Neutrophil (primary cell): Measurements from ENCODE around the gene HADH.

Experiments used
- H3K27ac ChIP-seq: fragments of 200-600 bp; sonication (generic); 2 replicates; pipeline ENCODE4 v1.5.1; 2016; ENCODE audit warnings: mild to moderate bottlenecking, moderate library complexity
- H3K27me3 ChIP-seq: fragments of 200-600 bp; sonication (generic); 2 replicates; pipeline ENCODE4 v1.6.0; 2016; ENCODE audit warnings: mild to moderate bottlenecking
- H3K36me3 ChIP-seq: fragments of 200-600 bp; sonication (generic); 2 replicates; pipeline ENCODE4 v1.5.1; 2017
- H3K4me1 ChIP-seq, 2 experiments: fragments of 200-600 bp in 1 of 2; sonication (generic) in 1 of 2; 1 replicate in 1 of 2; 2 replicates in 1 of 2; pipeline versions ENCODE4 v1.5.1 to v1.6.1; 2013 to 2016; ENCODE audit warnings: low read depth in 1 of 2, low read length in 1 of 2, mild to moderate bottlenecking in 1 of 2, moderate library complexity in 1 of 2; ENCODE audit not compliant: control insufficient read depth in 1 of 2, insufficient read depth in 1 of 2
- H3K4me3 ChIP-seq, 2 experiments: fragments of 200-600 bp in 1 of 2; sonication (generic) in 1 of 2; 1 replicate in 1 of 2; 2 replicates in 1 of 2; pipeline ENCODE4 v1.5.1; 2013 to 2016; ENCODE audit warnings: low read depth in 1 of 2, low read length in 1 of 2, mild to moderate bottlenecking in 1 of 2, moderate library complexity in 1 of 2
- H3K9me3 ChIP-seq: fragments of 200-600 bp; sonication (generic); 2 replicates; pipeline ENCODE4 v1.5.1; 2016
- TF ChIP-seq, protein P1 (sequence below): fragments of 200-600 bp; sonication (generic); IDR thresholded peaks from 2 replicates; pipeline ENCODE4 v1.5.1; 2016; ENCODE audit warnings: antibody characterized with exemption

The HADH gene

DNA sequence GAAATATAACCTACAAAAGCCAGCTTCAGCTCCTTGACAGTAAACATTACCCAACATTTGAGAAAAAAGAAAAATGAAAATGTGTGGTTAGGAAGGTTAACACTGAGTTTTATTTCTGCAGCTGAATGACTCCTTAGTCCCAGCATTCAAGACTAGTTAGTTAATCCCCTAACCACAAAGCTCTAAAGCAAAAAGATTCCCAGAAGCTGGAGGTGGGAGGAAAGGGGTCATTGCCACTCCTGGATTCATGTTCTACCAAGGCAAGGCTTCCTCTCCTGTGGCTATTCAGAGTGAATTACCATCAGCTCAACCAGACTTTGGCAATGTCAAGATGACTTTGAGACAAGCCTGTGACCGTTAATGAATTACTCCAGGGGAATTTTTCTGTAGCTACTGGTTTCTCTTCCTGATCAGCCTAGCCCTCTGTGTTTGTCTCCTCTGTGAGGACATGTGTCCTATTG lies 63.6 kb downstream of the HADH start:
- H3K4me1 ChIP-seq = no peaks in the 10 kb centered on the region
- no peaks in the 10 kb centered on the region for H3K9me3 ChIP-seq
- H3K27ac ChIP-seq = no peak overlapping the region
- no peaks in the 10 kb centered on the region for H3K36me3 ChIP-seq
- TF ChIP-seq, protein P1, sequence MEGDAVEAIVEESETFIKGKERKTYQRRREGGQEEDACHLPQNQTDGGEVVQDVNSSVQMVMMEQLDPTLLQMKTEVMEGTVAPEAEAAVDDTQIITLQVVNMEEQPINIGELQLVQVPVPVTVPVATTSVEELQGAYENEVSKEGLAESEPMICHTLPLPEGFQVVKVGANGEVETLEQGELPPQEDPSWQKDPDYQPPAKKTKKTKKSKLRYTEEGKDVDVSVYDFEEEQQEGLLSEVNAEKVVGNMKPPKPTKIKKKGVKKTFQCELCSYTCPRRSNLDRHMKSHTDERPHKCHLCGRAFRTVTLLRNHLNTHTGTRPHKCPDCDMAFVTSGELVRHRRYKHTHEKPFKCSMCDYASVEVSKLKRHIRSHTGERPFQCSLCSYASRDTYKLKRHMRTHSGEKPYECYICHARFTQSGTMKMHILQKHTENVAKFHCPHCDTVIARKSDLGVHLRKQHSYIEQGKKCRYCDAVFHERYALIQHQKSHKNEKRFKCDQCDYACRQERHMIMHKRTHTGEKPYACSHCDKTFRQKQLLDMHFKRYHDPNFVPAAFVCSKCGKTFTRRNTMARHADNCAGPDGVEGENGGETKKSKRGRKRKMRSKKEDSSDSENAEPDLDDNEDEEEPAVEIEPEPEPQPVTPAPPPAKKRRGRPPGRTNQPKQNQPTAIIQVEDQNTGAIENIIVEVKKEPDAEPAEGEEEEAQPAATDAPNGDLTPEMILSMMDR = no peak
- H3K27me3 ChIP-seq = peaks cover 9% of the 10 kb centered on the region
- H3K4me3 ChIP-seq = no peak overlapping the region

DNA sequence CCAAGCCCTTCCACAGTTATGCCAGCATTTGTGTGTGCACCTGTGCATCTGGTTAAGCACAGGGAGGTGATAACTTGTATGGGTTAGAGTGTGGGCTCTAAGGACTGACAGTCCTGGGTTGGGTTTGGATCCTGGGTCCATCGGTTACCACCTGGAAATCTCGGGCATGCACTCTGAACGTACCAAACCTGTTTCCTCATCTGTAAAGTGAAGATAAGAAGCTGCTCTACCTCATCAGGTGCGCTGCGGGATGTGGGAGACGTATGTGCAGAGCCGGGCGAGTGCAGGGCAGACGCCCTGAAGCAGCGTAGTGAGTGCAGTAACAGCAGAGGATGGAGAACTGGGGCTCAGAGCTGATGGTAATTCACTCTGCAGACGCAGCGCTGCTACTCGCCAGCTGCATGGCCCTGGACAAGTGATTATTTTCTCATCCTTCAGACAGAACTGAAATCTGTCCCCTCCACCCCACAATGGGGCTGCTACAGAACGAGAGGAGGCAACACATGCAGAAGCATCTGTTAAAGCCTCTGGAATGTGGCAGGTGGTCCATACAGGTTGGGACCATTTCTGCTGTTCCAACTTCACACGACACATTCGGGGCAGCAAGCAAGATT lies 64.4 kb downstream of the HADH start:
- H3K4me1 ChIP-seq = no peaks in the 10 kb centered on the region
- no peak overlapping the region for H3K4me3 ChIP-seq
- TF ChIP-seq, protein P1 = no peak
- H3K27me3 ChIP-seq = peaks cover 9% of the 10 kb centered on the region
- H3K36me3 ChIP-seq = no peaks in the 10 kb centered on the region
- H3K9me3 ChIP-seq = no peaks in the 10 kb centered on the region
- H3K27ac ChIP-seq = no peak overlapping the region

DNA sequence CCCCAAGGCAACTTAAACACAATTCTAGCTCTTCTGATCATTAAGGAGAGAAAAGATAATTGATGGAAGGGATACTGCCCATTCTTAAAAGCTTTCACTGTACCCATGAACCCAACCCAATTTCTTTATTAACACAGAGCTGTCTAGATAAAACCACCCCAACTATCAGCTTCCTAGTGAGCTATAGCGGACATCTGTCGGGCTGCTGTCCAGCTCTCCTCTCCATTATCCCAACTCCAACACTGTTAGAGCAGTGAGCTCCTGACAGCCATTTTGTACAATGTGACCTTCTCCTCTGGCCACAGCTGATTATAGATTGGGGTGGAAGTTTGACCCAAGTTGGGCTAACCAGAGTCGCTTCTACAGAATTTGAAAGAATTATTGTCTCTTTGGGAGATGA lies 66.1 kb downstream of the HADH start:
- Histone ChIP-seq H3K9me3 (no peaks in the 10 kb centered on the region), H3K4me3 (no peak overlapping the region), H3K36me3 (no peaks in the 10 kb centered on the region), H3K27me3 (peaks cover 11% of the 10 kb centered on the region), H3K27ac (no peak overlapping the region), H3K4me1 (no peaks in the 10 kb centered on the region)
- TF ChIP-seq, protein P1 = no peak

DNA sequence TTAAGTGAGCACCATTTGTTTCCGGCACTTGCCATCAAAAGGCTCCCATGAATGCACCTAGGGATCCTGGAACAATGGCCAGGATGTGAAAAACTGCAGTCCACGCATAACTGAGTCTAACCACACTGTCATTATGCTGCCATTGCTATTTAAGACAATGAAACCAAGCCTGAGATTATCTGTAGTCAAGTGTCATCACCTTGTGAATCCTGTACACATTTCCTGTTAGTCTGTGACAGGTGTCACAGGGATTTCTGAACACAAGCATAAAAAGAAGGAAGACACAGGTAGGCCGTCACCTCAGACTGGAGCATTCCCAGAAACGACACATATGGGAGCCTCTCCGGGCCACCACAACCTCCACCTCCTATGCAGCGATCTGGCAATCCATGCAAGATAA lies 66.7 kb downstream of the HADH start:
- H3K4me1 ChIP-seq = no peaks in the 10 kb centered on the region
- H3K36me3 ChIP-seq = no peaks in the 10 kb centered on the region
- TF ChIP-seq, protein P1 = no peak
- H3K27ac ChIP-seq = no peak overlapping the region
- peaks cover 18% of the 10 kb centered on the region for H3K27me3 ChIP-seq
- H3K9me3 ChIP-seq = no peaks in the 10 kb centered on the region
- no peak overlapping the region for H3K4me3 ChIP-seq

DNA sequence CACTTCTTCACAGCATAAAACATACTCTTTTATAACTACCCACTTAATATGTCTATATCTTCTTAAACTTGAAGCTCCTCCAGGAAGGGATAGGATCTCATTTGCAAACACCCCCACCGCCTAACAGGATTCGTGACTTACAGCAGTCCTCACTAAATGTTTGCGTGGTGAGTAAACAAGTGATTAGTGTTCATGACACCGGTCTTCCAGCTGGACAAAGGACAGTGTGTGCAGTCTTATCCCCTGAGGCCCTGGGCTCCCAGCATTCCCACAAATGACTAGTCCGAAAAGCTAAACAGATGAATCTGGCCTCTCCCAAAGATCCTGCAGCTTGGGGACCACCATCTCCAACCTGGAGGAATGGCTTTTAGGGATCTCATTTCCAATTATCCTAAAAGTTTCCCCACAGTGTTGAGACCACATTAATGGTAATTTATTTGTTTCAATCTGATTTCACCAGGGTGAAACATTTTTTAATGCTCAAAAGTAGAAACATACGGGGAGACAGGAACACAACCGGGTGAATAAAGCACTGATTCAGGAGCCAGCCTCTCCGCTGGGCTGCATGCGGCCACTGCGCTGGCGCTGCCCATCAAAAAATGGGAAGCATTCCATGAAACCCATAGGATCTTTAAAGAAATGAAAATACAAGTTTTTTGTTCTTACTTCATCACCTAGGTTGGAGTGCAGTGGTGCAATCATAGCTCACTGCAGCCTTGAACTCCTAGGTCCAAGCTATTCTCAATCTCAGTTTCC lies 69.2 kb downstream of the HADH start:
- Histone ChIP-seq H3K36me3 (no peaks in the 10 kb centered on the region), H3K4me1 (no peaks in the 10 kb centered on the region), H3K27me3 (peaks cover 21% of the 10 kb centered on the region), H3K27ac (no peak overlapping the region), H3K4me3 (no peak overlapping the region), H3K9me3 (no peaks in the 10 kb centered on the region)
- TF ChIP-seq, protein P1 = no peak
